K562 (cell line): Measurements from ENCODE around the gene SLC4A2. TPM values are rescaled to one million over a fixed set of nuclear protein-coding genes. Genes with fewer than 3 reads are reported as not detected.

ENCODE experiments used
- BRD4 ChIP-seq: fragments of 200-600 bp; sonication (generic); IDR thresholded peaks from 2 replicates; pipeline ENCODE4 v1.6.1; 2017; ENCODE audit warnings: inconsistent platforms
- CBX1 ChIP-seq: sonication (generic); IDR thresholded peaks from 2 replicates; pipeline ENCODE4 v1.6.1; 2016; ENCODE audit warnings: antibody characterized with exemption, low read depth, mild to moderate bottlenecking
- CBX3 ChIP-seq, 2 experiments: IDR thresholded peaks; 1 replicate in 1 of 2; 2 replicates in 1 of 2; pipeline ENCODE4 v1.6.1; 2012; ENCODE audit warnings: inconsistent platforms in 2 of 2, low read length in 2 of 2, borderline replicate concordance in 1 of 2, control low read depth in 1 of 2
- CXXC5 ChIP-seq: fragments of 250-450 bp; sonication (Bioruptor Pico); IDR thresholded peaks from 2 replicates; pipeline ENCODE4 v1.8.0; 2022; ENCODE audit warnings: inconsistent platforms, mild to moderate bottlenecking, moderate library complexity
- GATAD2B ChIP-seq: fragments of 450-650 bp; IDR thresholded peaks from 2 replicates; pipeline ENCODE4 v1.6.1; 2017; ENCODE audit warnings: mild to moderate bottlenecking, borderline replicate concordance
- HDAC8 ChIP-seq: fragments of 450-650 bp; IDR thresholded peaks from 2 replicates; pipeline ENCODE4 v1.6.1; 2016; ENCODE audit warnings: mild to moderate bottlenecking, missing genetic modification characterization, moderate library complexity, missing compliant biosample characterization
- MECOM ChIP-seq: fragments of 250-450 bp; sonication (Bioruptor Pico); IDR thresholded peaks from 2 replicates; pipeline ENCODE4 v1.8.0; 2022; ENCODE audit warnings: inconsistent platforms
- MXI1 ChIP-seq: IDR thresholded peaks from 2 replicates; pipeline ENCODE4 v1.6.1; 2011; ENCODE audit warnings: low read depth, mild to moderate bottlenecking, improper control_type of control experiment, low read length
- NEUROD1 ChIP-seq: fragments of 150-350 bp; IDR thresholded peaks from 2 replicates; pipeline ENCODE4 v1.6.1; 2014; ENCODE audit warnings: borderline replicate concordance, low read length, low read depth; ENCODE audit not compliant: partially characterized antibody
- NR2C2 ChIP-seq, 2 experiments: fragments of 200-800 bp in 1 of 2; sonication (Bioruptor generic) in 1 of 2; sonication (generic) in 1 of 2; formaldehyde crosslinking in 1 of 2; IDR thresholded peaks; 2 replicates each; pipeline versions ENCODE4 v1.6.1 to v1.8.0; 2016 to 2022; ENCODE audit warnings: mild to moderate bottlenecking in 1 of 2, missing compliant biosample characterization in 1 of 2, missing genetic modification characterization in 1 of 2, missing genetic modification reagents in 1 of 2
- NR3C1 ChIP-seq: sonication (generic); formaldehyde crosslinking; IDR thresholded peaks from 2 replicates; pipeline ENCODE4 v1.8.1; 2022; ENCODE audit warnings: missing genetic modification reagents
- PTBP1 ChIP-seq: fragments of 200-400 bp; formaldehyde crosslinking; IDR thresholded peaks from 2 replicates; pipeline ENCODE4 v1.6.1; 2017; ENCODE audit warnings: low read depth, low read length
- RAD51 ChIP-seq: fragments of 450-650 bp; IDR thresholded peaks from 2 replicates; pipeline ENCODE4 v1.7.1; 2016; ENCODE audit warnings: low read depth, mild to moderate bottlenecking, borderline replicate concordance
- SAFB ChIP-seq: fragments of 200-400 bp; formaldehyde crosslinking; IDR thresholded peaks from 2 replicates; pipeline ENCODE4 v1.6.1; 2017; ENCODE audit warnings: low read depth, low read length, borderline replicate concordance
- SETDB1 ChIP-seq: IDR thresholded peaks from one replicate; pipeline ENCODE4 v1.6.1; 2012; ENCODE audit warnings: low read length, control low read depth, inconsistent platforms
- TAF9B ChIP-seq: fragments of 450-650 bp; IDR thresholded peaks from 2 replicates; pipeline ENCODE4 v1.6.1; 2018; ENCODE audit warnings: mild to moderate bottlenecking; ENCODE audit not compliant: partially characterized antibody
- ZNF165 ChIP-seq: fragments of 250-450 bp; sonication (Bioruptor Pico); IDR thresholded peaks from 2 replicates; pipeline ENCODE4 v1.4.0; 2020; ENCODE audit warnings: borderline replicate concordance
- ZNF212 ChIP-seq: fragments of 450-650 bp; formaldehyde crosslinking; IDR thresholded peaks from 2 replicates; pipeline ENCODE4 v1.4.0; 2020; ENCODE audit warnings: mild to moderate bottlenecking
- ZNF239 ChIP-seq: fragments of 250-450 bp; sonication (Bioruptor Pico); IDR thresholded peaks from 2 replicates; pipeline ENCODE4 v1.4.0; 2020; ENCODE audit warnings: mild to moderate bottlenecking
- ZNF316 ChIP-seq: fragments of 450-650 bp; IDR thresholded peaks from 2 replicates; pipeline ENCODE4 v1.6.1; 2016
- ZNF57 ChIP-seq: fragments of 450-650 bp; formaldehyde crosslinking; IDR thresholded peaks from 2 replicates; pipeline ENCODE4 v1.4.0; 2020; ENCODE audit warnings: mild to moderate bottlenecking, moderate library complexity
- polyA plus RNA-seq, 8 experiments: library from polyadenylated mRNA; depleted of rRNA in 4 of 8; stranded (reverse) in 5 of 8; unstranded in 3 of 8; fragments of >200 nt; fragmentation: Nextera tagmentation in 2 of 8; fragmentation: Illumina TruSeq in 1 of 8; extraction: Ambion mirVana in 2 of 8; extraction: Trizol in 1 of 8; gene quantifications; 2 replicates each; pipeline versions ENCODE4 v1.2.1 to v1.2.3, GENCODE V29; 2011 to 2014; ENCODE audit warnings: inconsistent platforms in 1 of 8, missing spikeins in 1 of 8
- total RNA-seq, 7 experiments: library from RNA; depleted of rRNA in 6 of 7; stranded (reverse); fragments of >200 nt in 6 of 7; fragmentation: Illumina TruSeq in 2 of 7; extraction: Trizol in 2 of 7; gene quantifications; 2 replicates each; pipeline versions ENCODE4 v1.2.1 to v1.2.3, GENCODE V29; 2011 to 2021; ENCODE audit warnings: low replicate concordance in 1 of 7
- TF ChIP-seq, protein P1 (sequence below): fragments of 250-450 bp; sonication (Bioruptor Pico); IDR thresholded peaks from 2 replicates; pipeline ENCODE4 v1.5.0; 2021; ENCODE audit warnings: mild to moderate bottlenecking, moderate library complexity
- TF ChIP-seq, protein P2 (sequence below): fragments of 450-650 bp; formaldehyde crosslinking; IDR thresholded peaks from 2 replicates; pipeline ENCODE4 v1.4.0; 2022; ENCODE audit warnings: missing genetic modification characterization

SLC4A2 gene
- total and polyA plus RNA-seq, 9 of the 15 experiments (the other 6 are each of a cell fraction or from before 2014, with no cell fraction given), result 11.4 to 375 (median 130) TPM

DNA sequence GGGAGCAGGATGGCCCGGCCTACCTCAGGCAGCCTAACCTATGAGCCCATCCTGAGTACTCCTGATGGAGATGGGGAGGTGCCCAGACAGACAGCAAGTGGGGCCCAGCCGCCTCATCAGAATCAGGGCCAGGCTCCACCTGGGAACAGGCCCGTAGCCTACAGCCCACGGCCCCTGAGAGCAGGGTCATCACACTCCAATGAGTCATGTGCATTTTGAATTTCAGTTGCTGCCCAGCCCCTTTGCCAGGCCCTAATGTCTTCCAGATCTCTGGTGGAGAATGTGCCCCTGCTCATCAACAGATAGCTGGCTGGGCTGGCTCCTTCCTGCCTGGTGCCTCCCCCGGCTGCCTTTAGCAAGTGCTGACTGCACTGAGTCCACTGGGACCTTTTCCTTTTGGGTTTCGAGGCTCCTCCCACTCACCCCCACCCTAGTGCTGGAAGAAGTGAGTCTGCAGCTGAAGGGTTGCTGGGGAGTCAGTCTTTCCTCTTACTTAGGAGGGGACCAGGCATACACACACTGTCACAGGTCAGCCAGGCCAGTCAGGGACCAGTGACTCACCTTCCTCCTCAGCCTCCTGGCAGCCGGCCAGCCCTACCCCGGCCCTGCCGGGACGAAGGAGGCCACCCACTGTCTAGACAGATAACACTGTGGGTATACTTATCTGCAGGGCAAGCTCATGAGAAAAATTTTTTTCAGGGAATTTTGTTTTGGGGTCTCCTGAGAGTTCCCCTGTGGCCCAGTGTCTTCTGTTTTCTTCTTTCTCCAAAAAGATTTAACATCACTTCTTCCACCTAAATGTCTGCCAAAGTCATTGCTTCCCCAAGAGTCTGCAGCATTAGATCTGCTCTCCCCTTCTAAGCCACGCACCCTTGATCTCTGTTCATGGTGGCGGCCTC, 20.2 kb upstream of the SLC4A2 start (continued):
- TF ChIP-seq CBX3 (IDR thresholded peaks at IDR 0.05; ENCODE audit: borderline replicate concordance in 1 of 2, low read length in 2 of 2) (peak in 1 of 2 experiments; percentile 43; a peak in 1 of 3 replicates), ZNF165 (CRISPR knock-in tag) (peak; percentile 44; the same call in 1 of the 2 replicates), PTBP1 (no peak), BRD4 (no peak), GATAD2B (no peak; the same call in 1 of the 2 replicates), CBX1 (no peak; the same call in 1 of the 2 replicates), TAF9B (no peak), ZNF212 (CRISPR knock-in tag) (no peak), NR2C2 (CRISPR knock-in tag; IDR thresholded peaks at IDR 0.05) (no peak), NR2C2 (tag; IDR thresholded peaks at IDR 0.05) (peak; percentile 69; the same call in 1 of the 2 replicates), RAD51 (peak; percentile 38; the same call in 1 of the 2 replicates), ZNF57 (CRISPR knock-in tag) (no peak), NR3C1 (CRISPR knock-in tag) (no peak), HDAC8 (tag) (peak; percentile 38; the same call in 1 of the 2 replicates), NEUROD1 (peak; percentile 95), MECOM (CRISPR knock-in tag) (peak; percentile 96), MXI1 (no peak; the same call in 1 of the 2 replicates), SETDB1 (peak; percentile 89), ZNF316 (0 out of 2 replicates have a peak, but pooled peaks have one; percentile 17), CXXC5 (peak; percentile 87), ZNF239 (CRISPR knock-in tag) (no peak), SAFB (no peak)
- TF ChIP-seq, protein P1, sequence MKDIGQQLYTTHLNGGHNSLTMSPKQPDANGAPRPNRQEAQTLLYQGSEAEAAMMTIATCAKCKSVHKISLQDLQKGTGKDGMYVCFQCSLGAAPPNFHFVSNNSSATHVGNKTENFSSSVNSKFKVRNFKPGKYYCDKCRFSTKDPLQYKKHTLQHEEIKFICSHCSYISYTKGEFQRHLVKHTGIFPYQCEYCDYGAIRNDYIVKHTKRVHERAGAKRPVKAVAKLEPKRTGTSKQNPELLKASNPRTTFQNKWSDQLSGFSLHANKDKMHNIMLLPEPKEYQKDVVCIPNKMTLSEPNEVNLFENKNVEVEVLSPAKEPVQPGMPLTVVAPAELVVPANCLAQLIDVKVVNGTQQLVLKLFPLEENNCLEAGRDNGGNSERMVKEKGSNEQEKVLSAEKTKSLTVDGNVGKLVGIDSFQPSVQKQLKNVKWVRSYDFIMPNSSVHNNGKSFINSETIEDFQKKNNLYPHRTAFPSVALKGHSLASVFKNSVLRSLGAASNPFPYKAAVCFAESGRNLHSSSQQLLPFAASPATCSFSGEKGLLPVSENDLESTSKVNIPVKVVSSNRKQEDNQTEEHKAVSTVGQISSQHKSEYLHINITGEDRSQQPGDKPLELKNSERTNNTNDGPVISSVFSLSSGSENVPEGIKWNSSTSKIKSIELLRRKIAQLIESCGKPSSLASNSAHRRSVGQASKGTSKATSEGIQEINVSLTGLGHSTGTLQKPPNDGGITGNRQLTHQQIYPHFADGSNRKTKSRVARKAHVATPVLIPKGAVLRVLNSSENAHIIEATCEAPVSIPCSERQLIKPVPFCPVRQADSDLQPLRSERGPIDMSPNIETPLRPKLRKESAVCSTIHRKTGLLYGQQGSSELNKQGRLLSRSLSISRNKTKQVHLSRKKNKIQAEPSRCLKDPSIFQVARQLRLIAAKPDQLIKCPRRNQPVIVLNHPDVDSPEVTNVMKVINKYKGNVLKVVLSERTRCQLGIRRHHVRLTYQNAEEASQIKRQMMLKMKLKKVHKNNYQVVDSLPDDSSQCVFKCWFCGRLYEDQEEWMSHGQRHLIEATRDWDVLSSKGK (CRISPR knock-in tag), result no peak
- TF ChIP-seq, protein P2, sequence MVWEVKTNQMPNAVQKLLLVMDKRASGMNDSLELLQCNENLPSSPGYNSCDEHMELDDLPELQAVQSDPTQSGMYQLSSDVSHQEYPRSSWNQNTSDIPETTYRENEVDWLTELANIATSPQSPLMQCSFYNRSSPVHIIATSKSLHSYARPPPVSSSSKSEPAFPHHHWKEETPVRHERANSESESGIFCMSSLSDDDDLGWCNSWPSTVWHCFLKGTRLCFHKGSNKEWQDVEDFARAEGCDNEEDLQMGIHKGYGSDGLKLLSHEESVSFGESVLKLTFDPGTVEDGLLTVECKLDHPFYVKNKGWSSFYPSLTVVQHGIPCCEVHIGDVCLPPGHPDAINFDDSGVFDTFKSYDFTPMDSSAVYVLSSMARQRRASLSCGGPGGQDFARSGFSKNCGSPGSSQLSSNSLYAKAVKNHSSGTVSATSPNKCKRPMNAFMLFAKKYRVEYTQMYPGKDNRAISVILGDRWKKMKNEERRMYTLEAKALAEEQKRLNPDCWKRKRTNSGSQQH (CRISPR knock-in tag), result no peak
